ENCODE measurements around the gene LGALS4.

The LGALS4 gene

DNA sequence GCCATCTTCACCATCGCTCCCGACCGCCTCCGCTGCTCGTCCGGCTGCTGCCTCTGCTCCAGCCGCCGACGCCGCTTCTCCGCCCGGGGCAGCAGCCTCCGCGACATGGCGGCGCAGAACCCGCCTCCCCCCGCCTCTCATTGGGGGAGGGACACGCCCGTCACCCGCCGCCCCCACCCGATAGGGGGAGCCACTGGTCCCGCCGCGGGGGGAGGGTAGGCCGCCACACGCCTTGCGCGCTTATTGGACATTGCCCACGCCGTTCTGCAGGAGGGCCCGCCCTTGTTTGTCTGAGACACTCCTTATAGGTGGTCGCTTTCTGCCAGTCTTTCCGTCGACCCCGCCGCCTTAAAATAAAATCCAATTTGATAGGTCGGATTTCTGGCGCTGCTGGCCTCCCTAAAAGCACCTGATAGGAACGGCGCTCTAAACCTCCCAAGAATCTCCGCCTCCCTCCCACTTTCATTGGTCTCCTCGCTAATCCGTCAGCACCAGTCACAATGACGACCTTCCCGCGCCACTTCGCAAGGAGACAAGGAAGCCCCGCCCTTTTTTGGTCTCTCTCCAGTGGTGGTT lies 37.2 kb upstream of the LGALS4 start, which contains the start of gene HNRNPL:
Gene HNRNPL (minus strand): TSS at position 127 of the 576 bp plus-strand sequence. CDS start 20 bp downstream, at position 107.
- peaks cover 14% of the 10 kb centered on the region for H3K4me1 ChIP-seq (ENCODE audit: control insufficient read depth, insufficient read depth, low read length)

DNA sequence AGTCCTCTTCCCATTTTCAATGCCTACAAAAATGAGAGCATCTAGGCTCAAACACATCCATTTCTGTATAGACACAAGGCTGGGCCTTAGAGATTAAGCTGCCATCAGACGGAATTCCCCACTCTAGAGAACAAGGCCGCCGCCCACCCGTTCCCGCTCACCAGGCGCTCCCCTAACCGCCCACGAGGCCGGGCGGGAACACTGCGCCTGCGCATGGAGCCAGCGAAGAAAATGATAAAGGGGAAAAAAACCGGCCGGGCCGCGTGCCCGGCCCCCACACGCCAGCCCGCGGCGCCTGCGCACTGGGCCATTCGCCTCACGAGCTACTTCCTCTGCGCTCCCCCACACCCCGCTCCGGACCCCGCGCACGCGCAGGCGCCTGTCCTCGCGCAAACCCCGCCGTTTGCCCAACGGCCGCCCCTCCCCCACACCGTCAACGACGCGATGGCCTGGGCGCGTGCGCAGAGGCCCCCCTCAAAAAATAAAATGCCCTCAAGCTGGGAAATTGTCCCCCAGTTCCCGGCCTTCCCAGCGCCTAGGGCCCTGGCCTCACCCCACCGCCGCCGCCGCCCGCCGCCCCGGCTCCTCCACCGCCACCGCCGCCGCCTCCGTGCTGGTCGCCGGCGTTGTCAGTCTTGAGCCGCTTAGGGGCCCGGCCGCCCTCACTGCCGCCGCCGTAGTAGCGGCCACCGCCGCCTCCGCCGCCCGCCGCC lies 36.6 kb upstream of the LGALS4 start:
- peak overlapping the region; percentile 40 for H3K9ac ChIP-seq (ENCODE audit: low read length)
- no peaks in the 10 kb centered on the region for H3K27me3 ChIP-seq (ENCODE audit: control insufficient read depth, insufficient read depth, low read length)
- H3K36me3 ChIP-seq (ENCODE audit: control insufficient read depth, insufficient read depth, low read length) = peaks cover 34% of the 10 kb centered on the region
- H3K4me1 ChIP-seq (ENCODE audit: control insufficient read depth, insufficient read depth, low read length) = peaks cover 14% of the 10 kb centered on the region
- H3K27ac ChIP-seq (ENCODE audit: low read depth, low read length) = peak overlapping the region; percentile 100
- H3K4me3 ChIP-seq (ENCODE audit: low read length) = peak overlapping the region; percentile 61

More for the DNA sequence above, 37.2 kb upstream of the LGALS4 start, which contains the start of gene HNRNPL:
- Histone ChIP-seq H3K9ac (ENCODE audit: low read length) (peak within 1 kb of the TSS; percentile 53), H3K4me3 (ENCODE audit: low read length) (peak within 1 kb of the TSS; percentile 75), H3K27me3 (ENCODE audit: control insufficient read depth, insufficient read depth, low read length) (no peaks in the 10 kb centered on the region), H3K27ac (ENCODE audit: low read depth, low read length) (peak within 1 kb of the TSS; percentile 100), H3K36me3 (ENCODE audit: control insufficient read depth, insufficient read depth, low read length) (peaks cover 27% of the 10 kb centered on the region)

DNA sequence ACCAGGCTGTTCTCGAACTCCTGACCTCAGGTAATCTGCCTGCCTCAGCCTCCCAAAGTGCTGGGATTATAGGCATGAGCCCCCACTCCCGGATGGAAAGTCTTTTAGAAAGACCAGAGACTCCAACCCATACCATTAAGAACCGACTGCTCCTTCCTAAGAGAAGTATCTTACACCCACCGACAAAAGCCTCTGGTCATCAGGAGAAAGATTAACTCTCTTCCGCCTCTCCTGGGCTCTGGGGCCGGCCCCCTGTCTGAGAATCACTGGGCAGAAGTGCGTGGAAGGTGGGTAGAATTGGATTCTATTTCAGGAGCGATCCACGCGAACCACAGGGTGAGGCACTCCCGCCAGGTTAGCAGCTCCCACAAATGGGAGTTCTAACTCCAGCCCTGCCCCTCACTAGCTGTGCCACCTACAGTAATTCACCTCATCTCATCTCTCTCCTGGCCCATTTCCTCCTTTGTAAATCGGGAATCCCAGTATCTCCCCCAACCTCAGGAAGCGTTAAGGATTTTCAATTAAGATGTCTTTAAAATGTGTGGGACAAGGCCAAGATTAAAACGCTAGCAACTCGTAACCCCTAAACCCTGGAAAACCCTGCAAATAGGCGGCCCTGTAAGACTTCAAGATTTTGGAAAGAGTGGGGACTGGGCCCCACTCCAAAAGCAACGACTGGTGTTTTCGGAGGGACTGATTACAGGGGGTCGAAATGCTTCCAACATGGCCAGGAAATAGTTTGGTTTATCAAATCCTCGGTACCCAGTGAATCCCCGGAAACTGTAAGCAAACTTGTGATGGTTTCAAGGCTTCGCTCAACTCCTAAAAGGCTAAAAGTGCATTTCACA lies 35.8 kb upstream of the LGALS4 start:
- Histone ChIP-seq H3K27me3 (ENCODE audit: control insufficient read depth, insufficient read depth, low read length) (no peaks in the 10 kb centered on the region), H3K9ac (ENCODE audit: low read length) (peak overlapping the region; percentile 25), H3K4me1 (ENCODE audit: control insufficient read depth, insufficient read depth, low read length) (peaks cover 14% of the 10 kb centered on the region), H3K27ac (ENCODE audit: low read depth, low read length) (peak overlapping the region; percentile 44), H3K4me3 (ENCODE audit: low read length) (peak overlapping the region; percentile 58), H3K36me3 (ENCODE audit: control insufficient read depth, insufficient read depth, low read length) (peaks cover 41% of the 10 kb centered on the region)

DNA sequence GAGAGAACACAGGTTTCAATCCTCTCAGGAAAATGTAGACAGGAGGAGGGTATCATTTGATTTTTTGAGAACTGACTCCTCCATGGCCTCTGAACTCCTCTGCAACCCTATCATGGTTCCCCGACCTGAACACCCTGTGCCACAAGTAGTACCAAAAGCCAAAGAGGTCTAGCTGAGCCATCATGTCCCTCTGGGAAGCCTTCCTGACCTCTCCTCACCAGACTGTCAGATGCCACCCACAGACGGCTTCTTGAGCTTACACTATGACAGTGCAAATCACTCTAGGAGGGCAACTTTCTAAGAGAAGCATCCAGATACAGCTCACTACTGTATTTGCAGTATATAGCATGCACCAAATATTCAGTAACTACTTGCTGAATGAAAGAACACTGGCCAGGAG lies 33.4 kb upstream of the LGALS4 start:
- H3K36me3 ChIP-seq (ENCODE audit: control insufficient read depth, insufficient read depth, low read length) = peaks cover 63% of the 10 kb centered on the region
- peaks cover 10% of the 10 kb centered on the region for H3K4me1 ChIP-seq (ENCODE audit: control insufficient read depth, insufficient read depth, low read length)
- peak overlapping the region; percentile 16 for H3K9ac ChIP-seq (ENCODE audit: low read length)
- no peak overlapping the region for H3K4me3 ChIP-seq (ENCODE audit: low read length)
- no peaks in the 10 kb centered on the region for H3K27me3 ChIP-seq (ENCODE audit: control insufficient read depth, insufficient read depth, low read length)
- H3K27ac ChIP-seq (ENCODE audit: low read depth, low read length) = no peak overlapping the region

DNA sequence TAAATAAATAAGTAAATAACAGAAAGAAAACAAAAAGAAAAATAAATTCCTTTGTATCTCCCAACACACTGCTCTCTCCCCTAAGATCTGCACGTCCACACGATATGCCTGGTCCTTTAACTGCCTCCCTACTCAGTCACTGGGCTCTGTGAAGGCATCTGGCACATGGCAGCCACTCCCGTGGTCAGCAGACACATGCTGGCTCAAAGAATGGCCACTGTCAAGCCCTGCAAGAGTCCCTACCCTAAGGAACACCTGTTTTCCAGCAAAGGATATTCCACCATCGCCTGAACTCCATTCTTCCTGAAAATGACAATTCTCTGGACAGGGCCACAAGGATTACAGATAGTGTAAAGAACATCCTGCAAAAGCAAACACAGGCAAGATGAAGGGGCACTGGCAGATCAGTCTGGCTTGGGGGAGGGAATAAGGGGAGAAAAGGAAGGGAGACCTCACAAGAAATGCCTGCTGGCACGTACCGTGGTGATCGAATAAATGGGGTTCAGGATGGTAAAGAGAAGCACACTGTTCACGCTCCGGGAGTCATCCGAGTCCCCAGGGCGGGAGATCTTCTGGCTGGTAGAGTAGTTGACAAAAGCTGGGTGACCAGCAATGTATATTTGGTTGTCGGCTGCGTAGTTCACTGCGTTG lies 32.8 kb upstream of the LGALS4 start:
- Histone ChIP-seq H3K4me1 (ENCODE audit: control insufficient read depth, insufficient read depth, low read length) (peaks cover 4% of the 10 kb centered on the region), H3K27ac (ENCODE audit: low read depth, low read length) (no peak overlapping the region), H3K36me3 (ENCODE audit: control insufficient read depth, insufficient read depth, low read length) (peaks cover 66% of the 10 kb centered on the region), H3K27me3 (ENCODE audit: control insufficient read depth, insufficient read depth, low read length) (no peaks in the 10 kb centered on the region), H3K9ac (ENCODE audit: low read length) (no peak overlapping the region), H3K4me3 (ENCODE audit: low read length) (no peak overlapping the region)

DNA sequence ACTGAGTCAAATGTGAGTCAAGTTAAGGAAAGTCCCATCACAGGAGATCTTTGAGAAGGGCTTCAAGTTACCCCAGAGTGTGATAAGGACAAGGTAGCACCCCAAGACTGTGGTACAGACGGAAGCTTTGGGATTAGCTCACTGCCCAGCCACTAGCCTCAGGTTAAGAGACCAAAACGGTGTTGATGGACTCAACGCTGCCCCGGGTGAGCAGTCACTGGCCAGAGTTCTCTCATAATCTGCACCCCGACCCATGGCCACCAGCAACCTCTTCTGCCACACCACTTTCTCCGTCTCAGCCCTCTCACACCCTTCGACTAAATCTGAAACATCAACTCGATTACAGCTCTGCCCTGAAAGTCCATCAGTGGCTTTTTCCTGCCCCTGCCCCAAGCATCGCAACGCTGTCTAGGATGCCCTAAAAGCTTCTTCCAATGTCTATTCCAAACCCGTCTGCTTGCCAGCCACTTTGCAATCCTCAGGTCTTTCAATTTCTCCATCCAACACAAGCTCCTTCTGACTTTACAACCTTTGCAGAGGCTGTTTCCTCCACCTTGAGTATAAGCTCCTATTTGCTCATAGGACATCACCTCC lies 31.4 kb upstream of the LGALS4 start:
- Histone ChIP-seq H3K36me3 (ENCODE audit: control insufficient read depth, insufficient read depth, low read length) (peaks cover 71% of the 10 kb centered on the region), H3K4me1 (ENCODE audit: control insufficient read depth, insufficient read depth, low read length) (peaks cover 4% of the 10 kb centered on the region), H3K4me3 (ENCODE audit: low read length) (no peak overlapping the region), H3K27me3 (ENCODE audit: control insufficient read depth, insufficient read depth, low read length) (no peaks in the 10 kb centered on the region), H3K27ac (ENCODE audit: low read depth, low read length) (no peak overlapping the region), H3K9ac (ENCODE audit: low read length) (no peak overlapping the region)

DNA sequence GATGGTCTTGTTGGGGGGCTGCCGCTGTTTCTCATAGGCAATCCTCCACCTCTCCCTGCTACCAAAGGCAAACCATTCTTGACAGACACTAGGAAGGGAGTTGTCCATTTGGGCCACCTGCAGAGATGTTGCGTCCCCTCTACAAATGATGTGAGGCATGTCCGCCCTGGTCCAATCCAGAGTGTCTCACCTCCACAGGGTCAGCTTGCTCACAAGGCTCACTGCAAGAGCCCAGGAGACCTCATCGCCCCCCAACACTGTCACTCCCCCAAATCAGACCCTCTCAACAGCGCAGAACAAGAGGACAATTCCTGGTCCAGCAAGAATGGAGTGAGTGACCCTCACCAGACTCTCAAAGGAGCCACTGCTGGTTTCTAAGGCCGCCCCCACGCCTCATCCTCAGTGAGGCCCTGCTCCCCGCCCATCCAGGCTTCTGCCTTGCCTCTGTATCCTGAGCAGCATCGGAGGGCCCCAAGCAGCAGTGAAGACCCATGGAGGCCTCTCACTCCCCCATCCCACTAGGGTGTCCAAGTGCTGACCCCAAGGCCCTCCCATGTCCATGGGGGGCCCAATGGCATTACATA lies 30.5 kb upstream of the LGALS4 start:
- no peak overlapping the region for H3K9ac ChIP-seq (ENCODE audit: low read length)
- no peaks in the 10 kb centered on the region for H3K27me3 ChIP-seq (ENCODE audit: control insufficient read depth, insufficient read depth, low read length)
- H3K36me3 ChIP-seq (ENCODE audit: control insufficient read depth, insufficient read depth, low read length) = peaks cover 78% of the 10 kb centered on the region
- no peak overlapping the region for H3K4me3 ChIP-seq (ENCODE audit: low read length)
- no peak overlapping the region for H3K27ac ChIP-seq (ENCODE audit: low read depth, low read length)
- H3K4me1 ChIP-seq (ENCODE audit: control insufficient read depth, insufficient read depth, low read length) = peaks cover 4% of the 10 kb centered on the region

DNA sequence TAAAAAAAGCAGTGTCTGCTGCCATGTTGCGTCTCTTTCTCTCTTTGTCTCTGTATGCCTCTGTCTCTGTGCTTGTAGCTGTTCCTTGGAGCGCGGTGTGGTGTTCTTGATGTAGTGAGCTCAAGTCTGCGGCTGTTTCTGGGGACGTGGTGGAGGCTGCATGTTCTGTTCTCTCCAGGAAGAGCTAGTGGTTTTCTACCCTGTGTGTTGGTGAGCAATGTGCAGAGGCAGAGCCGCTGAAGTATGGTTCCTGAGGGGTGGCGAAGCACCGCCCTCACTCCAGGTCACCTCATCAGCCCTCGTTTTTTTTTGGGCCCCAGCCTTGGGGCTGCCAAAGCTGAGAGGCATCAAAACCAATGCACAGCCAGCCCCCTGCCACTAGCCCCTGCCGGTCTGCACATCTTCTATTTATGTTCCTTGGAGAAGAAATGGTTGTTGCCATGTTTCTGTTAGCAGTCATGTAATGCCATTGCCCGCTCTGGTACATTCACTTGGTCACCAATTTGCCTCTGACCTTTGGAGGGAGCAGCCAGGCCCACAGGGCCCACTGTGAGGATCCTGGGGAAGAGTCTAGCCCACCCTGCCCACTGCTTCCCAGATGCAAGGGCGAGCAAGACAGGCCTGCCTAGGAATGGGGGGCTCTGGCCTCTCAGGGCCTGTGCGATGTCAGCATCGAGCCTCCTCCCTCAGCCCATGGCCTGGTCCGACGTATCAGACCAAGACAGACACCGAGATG lies 29.9 kb upstream of the LGALS4 start:
- no peak overlapping the region for H3K9ac ChIP-seq (ENCODE audit: low read length)
- H3K4me3 ChIP-seq (ENCODE audit: low read length) = no peak overlapping the region
- peaks cover 4% of the 10 kb centered on the region for H3K4me1 ChIP-seq (ENCODE audit: control insufficient read depth, insufficient read depth, low read length)
- no peak overlapping the region for H3K27ac ChIP-seq (ENCODE audit: low read depth, low read length)
- H3K27me3 ChIP-seq (ENCODE audit: control insufficient read depth, insufficient read depth, low read length) = no peaks in the 10 kb centered on the region
- H3K36me3 ChIP-seq (ENCODE audit: control insufficient read depth, insufficient read depth, low read length) = peaks cover 82% of the 10 kb centered on the region

DNA sequence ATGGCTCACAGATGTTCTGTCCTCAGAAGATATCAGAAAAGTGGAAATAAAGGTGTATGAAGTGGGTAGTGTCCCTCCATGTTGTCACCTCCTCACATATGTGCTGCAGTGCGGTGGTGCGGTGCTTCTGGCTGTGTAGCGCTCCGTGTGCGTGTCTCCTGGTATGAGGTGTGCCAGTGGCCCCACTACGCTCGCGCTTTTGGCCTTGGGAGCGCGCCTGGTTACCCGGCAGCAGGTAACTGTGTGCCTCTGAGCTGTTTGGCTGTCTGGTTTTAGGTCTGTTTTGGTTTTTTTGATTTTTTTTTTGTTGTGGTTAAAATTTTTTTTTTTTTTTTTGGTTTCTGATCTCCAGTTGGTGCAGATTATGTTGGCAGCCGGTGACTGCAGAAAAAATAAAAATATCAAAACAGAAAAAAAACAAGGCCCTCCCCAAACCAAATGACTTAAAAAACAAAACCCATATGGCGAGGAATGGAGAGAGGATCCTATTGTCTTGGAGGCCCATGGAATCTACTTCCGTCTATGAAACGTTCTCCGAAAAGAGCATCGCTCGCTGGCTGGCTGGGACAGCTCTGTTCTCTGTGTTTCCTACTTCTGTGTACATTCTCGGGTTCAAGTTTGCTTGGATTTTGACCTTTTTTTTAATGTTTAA lies 29.2 kb upstream of the LGALS4 start:
- H3K4me1 ChIP-seq (ENCODE audit: control insufficient read depth, insufficient read depth, low read length) = no peaks in the 10 kb centered on the region
- no peak overlapping the region for H3K9ac ChIP-seq (ENCODE audit: low read length)
- no peak overlapping the region for H3K27ac ChIP-seq (ENCODE audit: low read depth, low read length)

DNA sequence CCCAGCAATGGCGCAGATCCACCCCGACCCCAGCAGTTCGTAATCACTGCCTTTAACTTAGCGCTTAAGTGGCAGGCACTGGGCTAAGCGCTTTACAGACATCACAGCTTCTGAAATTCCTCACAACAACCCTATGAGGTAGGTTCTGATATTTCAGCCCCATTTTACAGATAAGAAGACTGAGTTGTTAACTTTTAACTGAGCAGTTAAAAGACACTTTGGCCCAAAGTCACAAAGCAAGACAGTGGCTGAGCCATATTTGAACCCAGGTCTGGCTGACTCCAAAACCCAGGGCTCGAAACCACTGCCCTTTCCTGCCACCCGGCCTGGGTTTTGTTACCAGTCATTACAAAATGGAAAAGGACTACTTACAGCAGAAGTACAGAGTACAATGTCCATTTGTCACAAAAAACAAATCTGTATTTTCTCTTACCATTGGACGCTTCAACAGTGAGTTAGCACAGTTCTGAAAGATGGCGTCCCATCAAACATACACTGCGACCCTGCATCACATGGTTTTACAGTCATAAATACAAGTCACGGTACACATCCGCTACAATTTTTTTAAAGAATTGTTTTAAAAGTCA lies 28.5 kb upstream of the LGALS4 start:
- Histone ChIP-seq H3K4me3 (ENCODE audit: low read length) (no peak overlapping the region), H3K27me3 (ENCODE audit: control insufficient read depth, insufficient read depth, low read length) (no peaks in the 10 kb centered on the region), H3K27ac (ENCODE audit: low read depth, low read length) (no peak overlapping the region), H3K4me1 (ENCODE audit: control insufficient read depth, insufficient read depth, low read length) (no peaks in the 10 kb centered on the region), H3K36me3 (ENCODE audit: control insufficient read depth, insufficient read depth, low read length) (peaks cover 82% of the 10 kb centered on the region), H3K9ac (ENCODE audit: low read length) (no peak overlapping the region)

More for the DNA sequence above, 29.2 kb upstream of the LGALS4 start:
- no peak overlapping the region for H3K4me3 ChIP-seq (ENCODE audit: low read length)
- peaks cover 82% of the 10 kb centered on the region for H3K36me3 ChIP-seq (ENCODE audit: control insufficient read depth, insufficient read depth, low read length)
- H3K27me3 ChIP-seq (ENCODE audit: control insufficient read depth, insufficient read depth, low read length) = no peaks in the 10 kb centered on the region
